MM.1S (cell line): ENCODE measurements around the gene NCSTN.

Experiments used
- EZH2 ChIP-seq: fragments of 300-600 bp; sonication (generic); optimal IDR thresholded peaks from 2 replicates; pipeline ENCODE3; 2017; ENCODE audit warnings: low read depth, mild to moderate bottlenecking, antibody characterized with exemption, low read length, mixed read lengths
- EZH2phosphoT487 ChIP-seq: fragments of 300-600 bp; sonication (generic); IDR thresholded peaks from 2 replicates; pipeline ENCODE4 v1.6.1; 2018; ENCODE audit warnings: antibody characterized with exemption, low read length
- TF ChIP-seq, protein P1 (sequence below): fragments of 300-600 bp; sonication (generic); IDR thresholded peaks from 2 replicates; pipeline ENCODE4 v1.5.1; 2016; ENCODE audit warnings: antibody characterized with exemption, low read length, mixed read lengths

DNA sequence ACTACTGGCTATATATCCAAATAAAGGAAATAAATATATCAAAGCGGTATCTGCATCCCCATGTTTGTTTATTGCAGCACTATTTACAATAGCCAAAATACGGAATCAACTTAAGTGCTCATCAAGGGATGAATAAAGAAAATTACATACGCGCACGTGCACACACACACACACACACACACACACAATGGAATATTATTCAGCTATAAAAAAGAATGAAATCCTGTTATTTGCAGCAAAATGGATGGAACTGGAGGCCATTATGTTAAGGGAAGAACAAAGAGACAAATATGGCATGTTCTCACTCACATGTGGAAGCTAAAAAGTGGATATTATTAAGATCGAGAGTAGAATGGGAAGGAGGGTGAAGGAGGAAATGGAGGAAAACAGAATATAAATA lies 20.4 kb upstream of the NCSTN start:
- TF ChIP-seq, protein P1, sequence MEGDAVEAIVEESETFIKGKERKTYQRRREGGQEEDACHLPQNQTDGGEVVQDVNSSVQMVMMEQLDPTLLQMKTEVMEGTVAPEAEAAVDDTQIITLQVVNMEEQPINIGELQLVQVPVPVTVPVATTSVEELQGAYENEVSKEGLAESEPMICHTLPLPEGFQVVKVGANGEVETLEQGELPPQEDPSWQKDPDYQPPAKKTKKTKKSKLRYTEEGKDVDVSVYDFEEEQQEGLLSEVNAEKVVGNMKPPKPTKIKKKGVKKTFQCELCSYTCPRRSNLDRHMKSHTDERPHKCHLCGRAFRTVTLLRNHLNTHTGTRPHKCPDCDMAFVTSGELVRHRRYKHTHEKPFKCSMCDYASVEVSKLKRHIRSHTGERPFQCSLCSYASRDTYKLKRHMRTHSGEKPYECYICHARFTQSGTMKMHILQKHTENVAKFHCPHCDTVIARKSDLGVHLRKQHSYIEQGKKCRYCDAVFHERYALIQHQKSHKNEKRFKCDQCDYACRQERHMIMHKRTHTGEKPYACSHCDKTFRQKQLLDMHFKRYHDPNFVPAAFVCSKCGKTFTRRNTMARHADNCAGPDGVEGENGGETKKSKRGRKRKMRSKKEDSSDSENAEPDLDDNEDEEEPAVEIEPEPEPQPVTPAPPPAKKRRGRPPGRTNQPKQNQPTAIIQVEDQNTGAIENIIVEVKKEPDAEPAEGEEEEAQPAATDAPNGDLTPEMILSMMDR, result no peak
- TF ChIP-seq EZH2phosphoT487 (no peak), EZH2 (no peak)
